Esophagus muscularis mucosa (tissue), 4 donors: ENCODE data around the gene WDR19. TPM values are rescaled to one million over a fixed set of nuclear protein-coding genes. Genes with fewer than 3 reads are reported as not detected.
"Not testable (repeated sequence)": the region's sequence is repeated elsewhere in the genome, so short reads cannot be mapped to it uniquely, and the experiment has no call there.

ENCODE experiments used
- DNase-seq: peaks from one replicate; pipeline ENCODE4 v3.0.0-alpha.2; 2017; ENCODE audit errors: extremely low spot score
- H3K27ac ChIP-seq, 4 donors: fragments of 200-600 bp; sonication (generic); replicated peaks in 1 of 4; 1 replicate in 3 of 4; 2 replicates in 1 of 4; pipeline ENCODE4 v1.5.1; 2016 to 2019; ENCODE audit warnings: mild to moderate bottlenecking in 1 of 4
- H3K27me3 ChIP-seq, 4 donors: fragments of 200-600 bp; sonication (generic); one replicate each; pipeline versions ENCODE4 v1.5.1 to v1.6.0; 2016 to 2019
- H3K36me3 ChIP-seq, 4 donors: fragments of 200-600 bp; sonication (generic); one replicate each; pipeline ENCODE4 v1.5.1; 2016 to 2019
- H3K4me1 ChIP-seq, 4 donors: fragments of 200-600 bp; sonication (generic); one replicate each; pipeline ENCODE4 v1.5.1; 2016 to 2019
- H3K4me3 ChIP-seq, 4 donors: fragments of 200-600 bp; sonication (generic); 1 replicate in 2 of 4; 2 replicates in 2 of 4; pipeline ENCODE4 v1.5.1; 2016 to 2019; ENCODE audit warnings: mild to moderate bottlenecking in 4 of 4, moderate library complexity in 1 of 4
- H3K9me3 ChIP-seq, 4 donors: fragments of 200-600 bp; sonication (generic); 1 replicate in 3 of 4; 2 replicates in 1 of 4; pipeline ENCODE4 v1.5.1; 2016 to 2019
- CTCF ChIP-seq, 3 experiments: fragments of 200-600 bp in 2 of 3; fragments of 450-650 bp in 1 of 3; sonication (generic) in 2 of 3; IDR thresholded peaks; one replicate each; pipeline ENCODE4 v1.5.1; 2017 to 2019; ENCODE audit warnings: antibody characterized with exemption in 3 of 3, mild to moderate bottlenecking in 2 of 3, moderate library complexity in 1 of 3
- EP300 ChIP-seq: sonication (generic); formaldehyde crosslinking; IDR thresholded peaks from one replicate; pipeline ENCODE4 v1.6.1; 2017; ENCODE audit warnings: antibody characterized with exemption
- POLR2A ChIP-seq: fragments of 450-650 bp; IDR thresholded peaks from one replicate; pipeline ENCODE4 v1.6.1; 2017; ENCODE audit warnings: antibody characterized with exemption, moderate library complexity, mild to moderate bottlenecking, low read depth
- POLR2AphosphoS5 ChIP-seq, 2 donors: sonication (generic); formaldehyde crosslinking; IDR thresholded peaks; one replicate each; pipeline ENCODE4 v1.6.1; 2017; ENCODE audit warnings: antibody characterized with exemption in 2 of 2
- WGBS: methylation state at CpG from one replicate; pipeline ENCODE4 v1.1.5; 2018; 5-methylcytosine and 5-hydroxymethylcytosine counted together
- intact Hi-C: fragments of 100-400 bp; cut with DNase I; formaldehyde crosslinking; loops from one replicate; pipeline ENCODE4 v1.15.1; 2023
- total RNA-seq, 4 donors: library from RNA; depleted of rRNA; stranded (reverse); fragments of >200 nt; gene quantifications; one replicate each; pipeline versions ENCODE4 v1.1.0 to v1.2.1, GENCODE V29; 2016

Gene WDR19
- total RNA-seq, 4 donors from 2014 or later, result 22.1 to 32.4 (median 26.0) TPM

GRCh38 chr4:39170301-39170700, 12.0 kb upstream of the WDR19 start:
- intact Hi-C loops, result no loop called here
- DNase-seq, result no peak
- H3K27ac ChIP-seq, result no peak overlapping the region
- H3K9me3 ChIP-seq, result peaks cover 0 to 4% (median 0%) of the 10 kb centered on the region in 4 donors
- no peaks in the 10 kb centered on the region for H3K27me3 ChIP-seq
- H3K4me3 ChIP-seq, result no peak overlapping the region
- TF ChIP-seq POLR2A, result no peak
- TF ChIP-seq CTCF (IDR thresholded peaks at IDR 0.05), result no peak
- TF ChIP-seq EP300, result no peak
- TF ChIP-seq POLR2AphosphoS5 (IDR thresholded peaks at IDR 0.05), result no peak
- H3K4me1 ChIP-seq, result no peaks in the 10 kb centered on the region
- no peaks in the 10 kb centered on the region for H3K36me3 ChIP-seq
- 94% methylated on average over 12 of the region's 12 CpGs for WGBS

GRCh38 chr4:39178706-39179105, 3.6 kb upstream of the WDR19 start:
- intact Hi-C loops, result no loop called here

GRCh38 chr4:39179681-39180080, 2.6 kb upstream of the WDR19 start:
- H3K27ac ChIP-seq, result no peak overlapping the region
- intact Hi-C loops, result loop anchor here (5.0 kb wide), 1 partner anchor 348 kb away; the partner anchor contains the start of gene UGDH
- peaks cover 13 to 25% (median 18%) of the 10 kb centered on the region in 4 donors for H3K4me1 ChIP-seq
- no peak for DNase-seq
- WGBS, result 62% methylated on average over 3 of the region's 3 CpGs
- TF ChIP-seq CTCF (IDR thresholded peaks at IDR 0.05) (no peak), POLR2A (no peak), POLR2AphosphoS5 (IDR thresholded peaks at IDR 0.05) (no peak), EP300 (no peak)
- H3K9me3 ChIP-seq, result no peaks in the 10 kb centered on the region
- no peaks in the 10 kb centered on the region for H3K27me3 ChIP-seq
- H3K4me3 ChIP-seq, result no peak overlapping the region
- no peaks in the 10 kb centered on the region for H3K36me3 ChIP-seq

More at GRCh38 chr4:39178706-39179105, 3.6 kb upstream of the WDR19 start:
- DNase-seq, result no peak
- H3K27me3 ChIP-seq, result no peaks in the 10 kb centered on the region
- no peaks in the 10 kb centered on the region for H3K36me3 ChIP-seq
- peaks cover 7 to 16% (median 13%) of the 10 kb centered on the region in 4 donors for H3K4me1 ChIP-seq
- no peak overlapping the region for H3K27ac ChIP-seq
- no peak for TF ChIP-seq EP300
- no peak for TF ChIP-seq CTCF (IDR thresholded peaks at IDR 0.05)
- TF ChIP-seq POLR2A, result no peak
- TF ChIP-seq POLR2AphosphoS5 (IDR thresholded peaks at IDR 0.05), result no peak
- no peaks in the 10 kb centered on the region for H3K9me3 ChIP-seq
- H3K4me3 ChIP-seq, result no peak overlapping the region

GRCh38 chr4:39180629-39181028, 1.7 kb upstream of the WDR19 start:
- H3K27me3 ChIP-seq, H3K36me3 ChIP-seq, H3K4me3 ChIP-seq, DNase-seq, H3K9me3 ChIP-seq, H3K27ac ChIP-seq: not testable (repeated sequence)
- intact Hi-C loops, result loop anchor here (5.0 kb wide), 1 partner anchor 347 kb away; the partner anchor contains the start of gene UGDH
- H3K4me1 ChIP-seq, result peaks cover 13 to 25% (median 18%) of the 10 kb centered on the region in 4 donors
- 96% methylated on average over 17 of the region's 17 CpGs for WGBS

GRCh38 chr4:39181520-39181904, 817 bp upstream of the WDR19 start:
- WGBS, result 72% methylated on average over 9 of the region's 9 CpGs
- TF ChIP-seq CTCF (IDR thresholded peaks at IDR 0.05) (no peak), EP300 (no peak), POLR2AphosphoS5 (IDR thresholded peaks at IDR 0.05) (no peak), POLR2A (no peak)
- DNase-seq, result no peak
- Histone ChIP-seq H3K27ac (peak overlapping the region; percentile 59 to 80 (median 73)), H3K9me3 (no peaks in the 10 kb centered on the region), H3K4me1 (peaks cover 13 to 25% (median 18%) of the 10 kb centered on the region in 4 donors), H3K27me3 (no peaks in the 10 kb centered on the region), H3K4me3 (peak overlapping the region; percentile 50 to 96 (median 68)), H3K36me3 (peaks cover 0 to 10% (median 0%) of the 10 kb centered on the region in 4 donors)
- intact Hi-C loops, result loop anchor here (5.0 kb wide), 1 partner anchor 346 kb away; the partner anchor contains the start of gene UGDH
